ENCODE data around the gene ANXA5. TPM values are rescaled to one million over a fixed set of nuclear protein-coding genes. Genes with fewer than 3 reads are reported as not detected.

ANXA5 gene
- total RNA-seq, 1 experiment from 2014 or later: 231 TPM

DNA sequence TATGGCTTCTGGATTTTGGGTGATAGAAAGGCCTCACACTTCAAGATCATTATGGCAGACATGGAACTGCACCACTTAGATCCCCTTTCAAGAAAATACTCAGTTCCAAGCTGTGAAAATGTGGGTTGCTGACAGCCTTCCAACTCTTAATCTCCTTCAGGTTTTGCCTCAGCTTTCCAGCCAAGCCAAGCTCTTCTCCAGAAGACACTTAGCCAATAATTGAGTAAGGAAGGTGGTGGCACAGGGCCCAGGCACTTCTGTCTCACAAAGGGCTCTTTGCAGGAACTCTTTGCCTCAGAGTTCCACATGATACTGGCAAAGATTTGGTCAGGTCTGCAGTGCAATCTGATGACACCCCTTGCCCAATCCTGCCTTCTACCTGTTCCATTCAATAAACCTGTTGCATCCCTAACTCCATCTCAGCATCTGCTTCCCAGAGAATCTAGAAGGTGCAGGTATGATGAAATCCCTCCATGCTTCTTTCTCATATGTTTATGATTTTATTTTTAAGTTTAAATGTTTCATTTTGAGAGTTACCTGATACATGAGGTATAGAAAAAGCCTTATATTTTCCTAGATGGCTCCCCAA lies 30.6 kb downstream of the ANXA5 start:
- no peak overlapping the region for H2AK5ac ChIP-seq (ENCODE audit: insufficient read length, low read length)
- H4K20me1 ChIP-seq (ENCODE audit: control insufficient read depth, insufficient read depth, insufficient read length): no peaks in the 10 kb centered on the region
- H3K4me2 ChIP-seq (ENCODE audit: insufficient read depth, insufficient read length, low read length): no peak overlapping the region
- no peak for DNase-seq
- H3K27ac ChIP-seq (ENCODE audit: insufficient read length, low read depth, low read length): no peak overlapping the region
- no peaks in the 10 kb centered on the region for H3K9me3 ChIP-seq (ENCODE audit: control insufficient read depth, low read depth, low read length)
- no peak overlapping the region for H3K18ac ChIP-seq (ENCODE audit: insufficient read length, low read depth, low read length)
- H3K9ac ChIP-seq (ENCODE audit: extremely low read depth, insufficient read length, low read length): no peak overlapping the region
- H2BK5ac ChIP-seq (ENCODE audit: insufficient read length, low read length): no peak overlapping the region
- H3K9me3 Mint-ChIP-seq: no peaks in the 10 kb centered on the region
- no peak overlapping the region for H2BK120ac ChIP-seq (ENCODE audit: low read depth, low read length, poor library complexity, severe bottlenecking)
- H3K79me1 ChIP-seq (ENCODE audit: insufficient read depth, low read depth, low read length, poor library complexity, severe bottlenecking): no peaks in the 10 kb centered on the region
- H3K27me3 ChIP-seq (ENCODE audit: insufficient read depth, low read length): no peaks in the 10 kb centered on the region
- no peaks in the 10 kb centered on the region for H3K79me2 ChIP-seq (ENCODE audit: insufficient read depth, low read length)
- H3K23ac ChIP-seq (ENCODE audit: insufficient read length, low read depth, low read length): no peak overlapping the region
- H4K91ac ChIP-seq (ENCODE audit: insufficient read length, low read depth, low read length): no peak overlapping the region
- no peak overlapping the region for H2AFZ ChIP-seq (ENCODE audit: low read length)
- H2BK12ac ChIP-seq (ENCODE audit: insufficient read length, low read depth, low read length): no peak overlapping the region
- peaks cover 8 to 41% (median 35%) of the 10 kb centered on the region in 3 experiments for H3K36me3 Mint-ChIP-seq (ENCODE audit: insufficient read depth in 1 of 3, low read depth in 3 of 3)
- TF ChIP-seq CTCF (conservative IDR thresholded peaks at IDR 0.05): no peak
- H3K56ac ChIP-seq (ENCODE audit: insufficient read length, low read depth, low read length): no peak overlapping the region
- H4K5ac ChIP-seq (ENCODE audit: insufficient read length, low read depth, low read length): no peak overlapping the region
- no peak overlapping the region for H2BK15ac ChIP-seq (ENCODE audit: low read depth, low read length)
- H3T11ph ChIP-seq (ENCODE audit: low read length): no peak overlapping the region
- H4K8ac ChIP-seq (replicated peaks; ENCODE audit: insufficient read length, low read depth, low read length): no peak overlapping the region
- no peaks in the 10 kb centered on the region for H3K23me2 ChIP-seq (ENCODE audit: insufficient read length, low read depth, low read length, poor library complexity, severe bottlenecking)
- H3K4me1 ChIP-seq (ENCODE audit: insufficient read depth, low read length): no peaks in the 10 kb centered on the region
- H3K4ac ChIP-seq (ENCODE audit: low read depth, low read length): no peak overlapping the region
- H3K14ac ChIP-seq (ENCODE audit: insufficient read depth, low read length): no peak overlapping the region
- no peaks in the 10 kb centered on the region for H3K4me1 Mint-ChIP-seq
- H2BK20ac ChIP-seq (ENCODE audit: low read depth, low read length, poor library complexity, severe bottlenecking): no peak overlapping the region
- H3K27me3 Mint-ChIP-seq (ENCODE audit: low read depth): no peaks in the 10 kb centered on the region
- H3K4me3 Mint-ChIP-seq: no peak overlapping the region
- peak overlapping the region; percentile 21 to 67 (median 51); a peak in 4 of 7 replicates for H3K27ac Mint-ChIP-seq
